Muscle layer of duodenum (tissue), 2 donors: ENCODE data around the gene ITPRIPL1.

Source experiments
- H3K27ac ChIP-seq: one replicate; pipeline ENCODE4 v1.7.0; 2013; ENCODE audit warnings: mild to moderate bottlenecking, low read length
- H3K27me3 ChIP-seq: one replicate; pipeline ENCODE4 v1.7.0; 2013; ENCODE audit warnings: low read depth, mild to moderate bottlenecking, control low read depth, low read length
- H3K36me3 ChIP-seq, 2 donors: one replicate each; pipeline ENCODE4 v1.7.0; 2013; ENCODE audit warnings: low read length in 2 of 2, control low read depth in 1 of 2, mild to moderate bottlenecking in 1 of 2; ENCODE audit not compliant: insufficient read depth in 2 of 2, control insufficient read depth in 1 of 2
- H3K4me1 ChIP-seq, 2 donors: one replicate each; pipeline ENCODE4 v1.7.0; 2013; ENCODE audit warnings: low read length in 2 of 2, mild to moderate bottlenecking in 2 of 2, control low read depth in 1 of 2, moderate library complexity in 1 of 2; ENCODE audit not compliant: insufficient read depth in 2 of 2, control insufficient read depth in 1 of 2
- H3K4me3 ChIP-seq, 2 donors: one replicate each; pipeline ENCODE4 v1.7.0; 2013; ENCODE audit warnings: low read length in 2 of 2, low read depth in 1 of 2, mild to moderate bottlenecking in 1 of 2
- H3K9me3 ChIP-seq, 2 donors: one replicate each; pipeline ENCODE4 v1.7.0; 2013; ENCODE audit warnings: low read length in 2 of 2, control low read depth in 1 of 2, mild to moderate bottlenecking in 1 of 2; ENCODE audit not compliant: control insufficient read depth in 1 of 2
- donor health status: healthy.

Gene ITPRIPL1

DNA sequence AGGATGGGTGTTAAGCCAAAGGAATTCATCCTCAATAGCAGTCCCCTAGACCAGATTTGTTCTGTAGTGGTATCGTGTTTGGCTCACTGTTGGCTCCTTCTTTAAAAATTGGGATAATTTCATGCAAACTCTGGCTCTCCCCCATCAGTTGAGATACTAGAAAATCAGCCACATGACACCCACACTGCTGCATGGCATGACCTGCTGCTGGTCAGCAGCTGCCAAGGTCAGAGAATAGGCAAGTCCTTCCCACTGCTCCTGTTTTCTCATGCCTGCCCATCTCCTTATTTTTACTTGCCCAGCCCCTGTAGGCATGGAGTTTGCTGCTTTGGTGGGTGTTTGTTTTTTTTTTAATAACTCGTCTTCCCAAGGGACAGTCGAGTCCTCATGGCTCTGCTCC is 18.7 kb upstream of the ITPRIPL1 start:
- H3K36me3 ChIP-seq, result peaks cover 26% of the 10 kb centered on the region in 2 donors
- no peaks in the 10 kb centered on the region for H3K27me3 ChIP-seq
- no peaks in the 10 kb centered on the region for H3K9me3 ChIP-seq
- peak overlapping the region; percentile 99 for H3K4me3 ChIP-seq
- peaks cover 14 to 35% of the 10 kb centered on the region in 2 donors for H3K4me1 ChIP-seq
- no peak overlapping the region for H3K27ac ChIP-seq

DNA sequence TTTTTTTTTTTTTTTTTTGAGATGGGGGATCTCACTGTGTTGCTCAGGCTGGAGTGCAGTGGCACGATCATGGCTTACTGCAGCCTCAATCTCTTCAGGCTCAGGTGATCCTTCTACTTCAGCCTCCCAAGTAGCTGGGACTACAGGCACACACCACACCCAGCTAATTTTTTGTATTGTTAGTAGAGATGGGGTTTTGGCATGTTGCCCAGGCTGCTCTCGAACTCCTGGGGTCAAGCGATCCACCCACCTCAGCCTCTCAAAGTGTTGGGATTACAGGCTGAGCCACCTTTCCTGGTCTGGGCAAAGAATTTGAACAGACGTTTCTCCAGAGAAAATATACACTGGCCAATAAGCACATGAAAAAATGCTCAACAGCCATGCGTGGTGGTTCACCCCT is 16.9 kb upstream of the ITPRIPL1 start:
- Histone ChIP-seq H3K9me3 (no peaks in the 10 kb centered on the region), H3K27ac (no peak overlapping the region), H3K4me1 (peaks cover 14 to 24% of the 10 kb centered on the region in 2 donors), H3K4me3 (no peak overlapping the region), H3K27me3 (no peaks in the 10 kb centered on the region), H3K36me3 (peaks cover 7 to 8% of the 10 kb centered on the region in 2 donors)

DNA sequence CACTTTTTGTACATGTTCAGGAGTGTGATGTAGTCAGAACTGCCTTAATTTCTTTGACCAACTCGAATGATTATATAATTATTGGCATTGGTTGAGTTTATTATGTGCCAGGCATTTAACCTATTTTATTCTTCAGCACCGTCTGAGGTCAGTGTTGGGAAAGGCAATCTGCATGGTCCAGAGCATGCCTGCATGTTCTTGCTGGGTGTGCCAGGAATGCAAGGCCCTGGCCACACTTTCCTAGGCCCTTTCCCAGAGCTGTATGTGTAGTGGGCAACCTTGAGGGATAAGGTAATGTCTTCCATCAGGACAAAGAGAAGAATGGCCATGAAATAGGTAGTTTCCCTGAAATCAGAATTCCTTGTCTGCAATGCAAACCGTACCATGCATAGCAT is 10.1 kb upstream of the ITPRIPL1 start:
- H3K36me3 ChIP-seq, result no peaks in the 10 kb centered on the region
- no peak overlapping the region for H3K27ac ChIP-seq
- no peaks in the 10 kb centered on the region for H3K4me1 ChIP-seq
- H3K4me3 ChIP-seq, result no peak overlapping the region
- no peaks in the 10 kb centered on the region for H3K27me3 ChIP-seq
- H3K9me3 ChIP-seq, result no peaks in the 10 kb centered on the region

DNA sequence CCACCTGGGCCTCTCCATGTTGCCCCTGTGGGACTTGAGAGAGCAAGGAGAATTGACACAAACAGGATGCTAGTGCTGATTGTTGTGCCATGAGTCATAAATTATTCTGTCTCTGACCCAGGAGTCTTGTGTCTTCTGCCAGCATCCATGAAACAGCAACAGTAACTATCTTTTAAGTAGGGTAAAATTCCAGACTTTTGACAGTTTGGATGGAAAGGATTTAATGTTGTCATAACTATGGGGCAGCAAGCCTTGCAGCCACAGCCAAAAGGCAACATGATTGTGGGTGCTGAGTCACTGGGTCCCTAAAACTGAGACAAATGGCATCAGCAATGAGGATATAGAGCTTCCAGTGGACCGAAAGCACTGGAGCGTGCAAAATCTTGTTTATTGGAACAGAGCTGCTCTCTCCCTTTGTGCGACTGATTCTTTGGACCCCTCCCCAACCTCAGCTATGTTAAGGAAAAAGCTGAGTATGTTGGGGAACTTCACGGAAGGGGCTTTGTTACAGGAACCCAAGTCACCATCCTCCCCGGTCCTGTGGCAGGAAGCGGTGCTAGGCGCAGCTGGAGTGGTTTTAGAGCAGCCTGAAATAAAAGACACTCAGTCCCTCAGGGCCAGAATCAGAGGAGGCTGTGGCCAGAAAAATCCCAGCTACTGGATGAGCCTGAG is 9.6 kb upstream of the ITPRIPL1 start:
- Histone ChIP-seq H3K36me3 (no peaks in the 10 kb centered on the region), H3K9me3 (no peaks in the 10 kb centered on the region), H3K4me3 (no peak overlapping the region), H3K27me3 (peaks cover under 1% of the 10 kb centered on the region), H3K27ac (no peak overlapping the region), H3K4me1 (peaks cover 0 to under 1% of the 10 kb centered on the region in 2 donors)

DNA sequence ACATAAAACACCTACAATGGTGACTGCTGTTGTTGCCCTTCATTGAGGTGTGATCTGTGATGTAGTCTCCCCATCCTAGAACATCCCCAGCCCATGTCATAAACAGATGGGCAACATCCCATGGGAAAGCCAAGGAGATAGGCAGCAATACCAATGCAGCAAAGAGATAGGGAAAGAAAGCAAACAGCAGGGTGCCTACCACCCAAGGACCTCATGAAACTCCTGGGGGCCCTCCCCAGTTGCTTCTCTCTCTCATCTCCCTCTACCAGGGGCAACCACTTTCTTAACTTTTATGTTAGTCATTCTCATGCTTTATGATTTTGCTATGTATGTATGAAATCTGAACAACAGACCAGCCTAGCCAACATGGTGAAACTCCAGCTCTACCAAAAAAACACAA is 8.1 kb upstream of the ITPRIPL1 start:
- H3K36me3 ChIP-seq, result no peaks in the 10 kb centered on the region
- peaks cover 9% of the 10 kb centered on the region for H3K27me3 ChIP-seq
- no peak overlapping the region for H3K4me3 ChIP-seq
- H3K9me3 ChIP-seq, result no peaks in the 10 kb centered on the region
- no peak overlapping the region for H3K27ac ChIP-seq
- peaks cover 0 to 12% of the 10 kb centered on the region in 2 donors for H3K4me1 ChIP-seq

DNA sequence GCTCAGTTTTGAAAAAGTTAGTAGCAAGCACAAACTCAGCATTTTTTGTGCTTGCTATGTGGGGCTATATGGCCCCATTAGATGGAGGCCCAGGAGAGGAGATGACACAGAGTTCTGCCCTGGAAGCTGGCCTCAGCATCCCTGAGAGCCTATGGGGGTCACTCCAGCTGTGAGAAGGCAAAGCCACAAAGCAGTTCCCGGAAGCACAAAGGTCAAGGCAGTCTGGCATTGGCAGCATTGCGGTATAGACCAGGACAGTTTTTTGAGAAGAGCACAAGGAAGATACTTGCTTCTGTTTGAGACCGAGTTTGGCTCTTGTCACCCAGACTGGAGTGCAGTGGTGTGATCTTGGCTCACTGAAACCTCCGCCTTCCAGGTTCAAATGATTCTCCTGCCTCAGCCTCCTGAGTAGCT is 7.5 kb upstream of the ITPRIPL1 start:
- Histone ChIP-seq H3K4me3 (no peak overlapping the region), H3K4me1 (peaks cover 0 to 14% of the 10 kb centered on the region in 2 donors), H3K36me3 (no peaks in the 10 kb centered on the region), H3K27ac (no peak overlapping the region), H3K9me3 (no peaks in the 10 kb centered on the region), H3K27me3 (peaks cover 9% of the 10 kb centered on the region)

DNA sequence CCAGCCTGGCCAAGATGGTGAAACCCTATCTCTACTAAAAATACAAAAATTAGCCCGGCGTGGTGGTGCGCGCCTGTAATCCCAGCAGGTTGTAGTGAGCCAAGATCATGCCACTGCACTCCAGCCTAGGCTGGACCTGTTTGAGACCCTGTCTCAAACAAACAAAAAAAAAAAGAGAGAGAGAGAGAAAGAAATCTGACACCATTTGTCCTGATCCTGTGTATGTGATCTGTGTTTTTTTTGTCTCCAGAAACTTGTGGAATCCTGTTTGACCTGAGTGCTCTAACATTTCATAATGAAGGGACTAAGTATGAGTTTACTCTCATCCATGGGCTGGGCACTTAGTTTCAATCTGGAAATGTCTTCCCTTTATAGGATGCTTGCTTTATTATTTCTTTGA is 6.4 kb upstream of the ITPRIPL1 start:
- no peak overlapping the region for H3K27ac ChIP-seq
- no peaks in the 10 kb centered on the region for H3K9me3 ChIP-seq
- no peak overlapping the region for H3K4me3 ChIP-seq
- H3K4me1 ChIP-seq, result peaks cover 0 to 14% of the 10 kb centered on the region in 2 donors
- peaks cover 11% of the 10 kb centered on the region for H3K27me3 ChIP-seq
- no peaks in the 10 kb centered on the region for H3K36me3 ChIP-seq

DNA sequence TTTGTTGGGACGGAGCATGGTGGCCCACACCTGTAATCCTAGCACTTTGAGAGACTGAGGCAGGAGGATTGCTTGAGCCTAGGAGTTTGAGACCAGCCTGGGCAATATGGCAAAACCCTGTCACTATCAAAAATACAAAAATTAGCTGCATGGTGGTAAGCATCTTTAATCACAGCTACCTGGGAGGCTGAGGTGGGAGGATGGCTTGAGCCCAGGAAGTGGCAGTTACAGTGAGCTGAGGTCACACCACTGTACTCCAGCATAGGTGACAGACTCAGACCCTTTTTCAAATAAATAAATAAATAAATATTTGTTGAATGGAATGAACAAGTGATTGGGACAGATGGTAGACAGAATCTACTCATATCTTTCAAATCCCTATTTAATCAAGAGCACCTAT is 5.7 kb upstream of the ITPRIPL1 start:
- Histone ChIP-seq H3K27me3 (peaks cover 13% of the 10 kb centered on the region), H3K36me3 (no peaks in the 10 kb centered on the region), H3K27ac (no peak overlapping the region), H3K4me1 (peaks cover 0 to 14% of the 10 kb centered on the region in 2 donors), H3K9me3 (no peaks in the 10 kb centered on the region), H3K4me3 (no peak overlapping the region)

DNA sequence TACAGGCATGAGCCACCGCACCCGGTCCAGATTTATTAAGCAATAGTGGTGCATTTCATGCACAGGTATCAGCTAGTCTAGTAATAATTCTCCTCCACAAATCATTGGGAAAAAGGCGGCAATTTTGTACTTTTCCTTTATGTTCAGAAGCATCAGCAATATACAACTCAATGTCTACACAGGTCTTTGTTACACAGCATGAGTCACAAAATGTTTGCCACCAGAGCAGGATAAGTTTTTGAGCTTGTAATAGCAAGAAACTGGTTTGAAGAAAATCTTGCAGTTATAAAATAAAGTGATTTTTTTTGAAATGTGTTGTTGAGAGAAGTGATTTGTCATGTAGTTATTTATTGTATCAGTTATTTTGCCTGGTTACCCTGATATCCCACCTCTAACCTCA is 4.8 kb upstream of the ITPRIPL1 start:
- no peaks in the 10 kb centered on the region for H3K36me3 ChIP-seq
- H3K27me3 ChIP-seq, result peaks cover 20% of the 10 kb centered on the region
- no peak overlapping the region for H3K4me3 ChIP-seq
- peaks cover 0 to 14% of the 10 kb centered on the region in 2 donors for H3K4me1 ChIP-seq
- no peak overlapping the region for H3K27ac ChIP-seq
- no peaks in the 10 kb centered on the region for H3K9me3 ChIP-seq

DNA sequence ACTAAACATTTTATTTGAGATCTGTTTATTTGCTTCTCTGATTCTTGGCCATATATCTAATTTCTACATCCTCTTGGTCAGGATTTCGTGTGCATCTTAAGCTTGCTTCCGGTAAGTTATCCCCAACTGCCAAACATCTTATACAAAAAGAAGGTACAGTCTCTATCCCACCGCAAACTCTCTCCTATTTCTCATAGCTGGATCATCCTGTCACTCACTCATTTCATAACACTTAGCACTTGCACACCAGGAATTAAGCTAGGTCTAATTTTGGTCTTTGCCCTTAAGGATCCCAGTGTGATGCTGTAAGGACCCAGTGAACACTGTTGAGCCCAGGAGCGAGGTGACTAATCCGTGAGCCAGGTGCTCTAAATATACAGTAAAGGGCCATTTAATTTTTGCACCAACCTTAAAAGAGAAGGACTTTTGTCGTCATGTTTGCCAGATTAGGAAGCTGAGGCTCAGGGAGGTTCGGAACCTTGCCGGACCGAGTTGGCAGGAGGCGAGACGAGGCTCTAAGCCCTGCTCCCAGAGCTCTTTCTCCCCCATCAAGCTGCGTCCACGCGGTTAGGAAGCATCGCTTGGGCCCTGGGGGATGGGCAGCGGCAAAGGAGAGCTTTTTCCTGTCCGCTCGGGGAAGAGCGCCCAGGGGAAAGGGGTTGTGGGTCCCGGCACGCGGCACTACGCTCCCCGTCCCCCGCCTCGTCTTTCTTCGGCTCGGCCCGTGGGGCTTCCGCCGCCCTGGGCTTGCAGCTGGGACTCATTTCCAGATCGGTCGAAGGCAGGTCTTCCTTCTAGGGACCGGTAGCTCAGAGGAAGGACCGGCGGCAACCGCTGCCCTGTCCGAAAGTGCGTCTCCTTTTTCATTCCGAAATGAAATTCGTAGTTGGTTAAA is 4.1 kb upstream of the ITPRIPL1 start:
- no peaks in the 10 kb centered on the region for H3K36me3 ChIP-seq
- no peak overlapping the region for H3K27ac ChIP-seq
- peak overlapping the region; percentile 68 to 89 for H3K4me3 ChIP-seq
- H3K9me3 ChIP-seq, result no peaks in the 10 kb centered on the region
- H3K27me3 ChIP-seq, result peaks cover 20% of the 10 kb centered on the region
- peaks cover 0 to 14% of the 10 kb centered on the region in 2 donors for H3K4me1 ChIP-seq

DNA sequence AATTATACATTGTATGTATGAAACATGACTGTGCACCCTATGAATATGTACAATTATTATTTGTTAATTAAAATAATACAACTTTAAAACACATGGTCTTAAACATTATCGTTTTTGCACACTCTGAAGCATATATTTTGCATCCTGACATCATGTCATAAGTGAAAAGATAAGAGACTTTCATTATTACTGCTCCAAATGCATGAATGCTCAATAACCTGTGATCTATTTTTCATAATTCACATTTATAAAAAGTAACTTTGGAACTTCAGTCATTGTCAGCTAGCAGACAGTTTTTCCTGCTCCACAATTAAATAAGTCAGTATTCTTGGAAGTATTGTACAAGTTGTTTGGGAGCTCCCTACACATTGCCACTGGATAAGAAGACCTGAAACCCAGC is 1.3 kb upstream of the ITPRIPL1 start:
- no peaks in the 10 kb centered on the region for H3K36me3 ChIP-seq
- H3K9me3 ChIP-seq, result no peaks in the 10 kb centered on the region
- peaks cover 0 to 14% of the 10 kb centered on the region in 2 donors for H3K4me1 ChIP-seq
- H3K27ac ChIP-seq, result no peak overlapping the region
- H3K4me3 ChIP-seq, result no peak overlapping the region
- peaks cover 20% of the 10 kb centered on the region for H3K27me3 ChIP-seq
